G401 (cell line): Measurements from ENCODE around the gene NPLOC4. TPM values are rescaled to one million over a fixed set of nuclear protein-coding genes. Genes with fewer than 3 reads are reported as not detected.
A peak's percentile ranks its signal among the peaks of the same experiment; 100 is the strongest.
"Not testable (repeated sequence)": the region's sequence is repeated elsewhere in the genome, so short reads cannot be mapped to it uniquely, and the experiment has no call there.

Experiments used
- DNase-seq: peaks from one replicate; pipeline ENCODE4 v3.0.0-alpha.2; 2015; ENCODE audit warnings: low spot score
- in situ Hi-C: cut with HindIII; loops from 2 replicates; pipeline ENCODE4 v1.10.0; 2016; ENCODE audit warnings: low sequenced_read_pairs, mixed read lengths
- total RNA-seq: library from RNA; depleted of rRNA; stranded (reverse); fragments of >200 nt; shearing (Covaris generic); gene quantifications from 2 replicates; pipeline ENCODE4 v1.2.3, GENCODE V29; 2014; rRNA removed

NPLOC4 gene
- 110 and 120 TPM in 2 replicates for total RNA-seq

DNA sequence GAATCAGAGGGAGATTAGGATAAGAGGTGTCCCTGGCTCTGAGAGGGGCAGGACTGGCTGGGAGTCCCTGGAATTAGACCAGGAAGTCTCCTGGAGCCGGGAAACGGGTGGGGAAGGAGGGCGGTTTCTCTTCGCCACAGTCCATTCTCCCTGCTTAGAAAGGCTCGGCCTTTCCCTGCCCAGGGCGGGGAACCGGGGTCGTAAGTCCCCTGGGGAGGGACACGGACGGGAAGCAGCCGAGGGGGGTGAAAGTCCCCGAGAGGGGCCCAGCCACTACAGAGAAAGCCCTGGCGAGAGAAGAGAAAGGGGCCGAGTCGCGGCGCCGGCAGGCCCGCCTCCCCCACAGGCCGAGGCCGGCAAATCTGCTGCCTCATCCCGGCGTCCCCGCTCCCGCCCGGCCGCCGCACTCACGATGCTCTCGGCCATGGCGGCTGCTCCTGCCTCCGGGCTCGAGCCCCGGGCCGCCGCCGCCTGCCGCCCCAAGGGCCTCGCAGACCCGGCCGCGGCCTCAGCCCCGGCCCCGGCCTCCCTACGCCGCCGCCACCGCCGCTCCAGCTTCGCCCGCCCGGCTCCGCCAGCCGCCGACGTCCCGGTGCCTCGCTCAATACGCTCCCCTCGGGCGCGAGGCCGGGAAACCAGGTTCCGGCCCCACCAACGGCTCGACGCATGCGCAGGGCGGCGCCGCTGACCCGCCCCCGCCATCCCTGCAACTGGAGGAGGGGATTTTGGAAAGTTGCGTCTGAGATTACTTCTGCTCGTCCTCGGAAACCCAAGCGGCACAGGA lies at the start of gene NPLOC4, which contains the start of gene TSPAN10:
TSS of gene NPLOC4 (minus strand) at position 608 of the 784 bp plus-strand sequence. CDS start at position 426, 182 bp downstream.
TSS of gene TSPAN10 (plus strand) at position 692 of the 784 bp plus-strand sequence. CDS start 5,217 bp downstream, outside the sequence.
- in situ Hi-C loops = no loop called here
- DNase-seq = peak; percentile 74

DNA sequence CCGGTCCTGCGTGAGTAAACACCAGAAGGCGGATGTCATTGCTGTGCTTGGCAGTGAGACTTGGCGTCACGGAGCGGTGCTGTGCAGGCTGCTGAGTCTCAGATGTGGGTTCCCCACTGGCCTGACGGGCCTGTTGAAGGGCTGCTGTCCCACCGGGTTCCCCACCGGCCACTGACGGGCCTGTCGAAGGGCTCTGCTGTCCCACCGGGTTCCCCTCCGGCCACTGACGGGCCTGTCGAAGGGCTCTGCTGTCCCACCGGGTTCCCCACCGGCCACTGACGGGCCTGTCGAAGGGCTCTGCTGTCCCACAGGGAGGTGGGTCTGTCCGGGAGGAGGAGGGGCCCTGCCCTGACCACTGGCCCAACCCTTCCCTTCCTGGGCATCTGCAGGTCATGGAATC lies 49.7 kb upstream of the NPLOC4 start:
- DNase-seq = no peak
- in situ Hi-C loops = no loop called here

DNA sequence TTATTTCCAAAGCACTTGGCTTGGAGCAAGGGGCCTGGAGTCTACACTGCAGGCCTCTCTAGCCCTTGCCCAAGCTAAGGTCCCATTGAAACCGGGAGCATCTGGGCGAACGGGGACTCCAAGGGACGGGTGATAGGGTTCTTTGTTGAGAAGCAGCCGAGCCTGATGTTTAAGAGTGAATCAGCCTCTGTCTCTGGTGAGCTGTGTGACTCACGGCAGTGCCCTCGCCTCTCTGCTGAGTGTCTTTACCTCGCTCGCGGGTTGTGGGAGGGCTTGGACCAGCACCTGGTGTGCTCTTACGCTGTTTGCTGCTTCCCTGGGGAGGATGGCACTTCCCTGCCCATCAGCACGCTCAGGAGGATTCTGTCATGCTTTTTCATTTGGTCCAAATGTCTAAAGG lies 48.2 kb upstream of the NPLOC4 start:
- DNase-seq = no peak
- in situ Hi-C loops = no loop called here

DNA sequence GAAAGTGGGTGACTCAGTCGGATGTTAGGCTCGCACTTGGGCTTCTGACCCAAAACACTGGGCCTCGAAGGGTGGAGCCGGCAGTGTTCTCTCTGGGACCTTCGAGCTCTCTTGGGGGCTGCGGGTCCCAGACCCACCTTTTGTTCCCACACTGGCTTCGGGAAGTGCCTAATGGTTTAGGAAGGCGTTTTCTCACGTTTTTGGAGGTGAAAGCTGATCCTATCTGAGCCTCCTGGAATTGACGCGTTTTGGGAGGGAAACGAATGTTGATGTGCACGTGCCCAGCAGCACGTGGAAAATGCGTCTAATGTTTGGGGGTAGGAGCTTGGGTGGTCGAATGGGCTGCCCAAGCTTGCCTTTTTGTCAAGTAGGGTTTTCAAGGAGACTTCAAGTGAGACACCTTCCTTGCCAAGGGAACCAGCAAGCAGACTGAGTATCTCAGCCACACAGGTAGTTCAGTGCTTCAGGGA lies 47.6 kb upstream of the NPLOC4 start:
- DNase-seq = no peak
- in situ Hi-C loops = no loop called here

DNA sequence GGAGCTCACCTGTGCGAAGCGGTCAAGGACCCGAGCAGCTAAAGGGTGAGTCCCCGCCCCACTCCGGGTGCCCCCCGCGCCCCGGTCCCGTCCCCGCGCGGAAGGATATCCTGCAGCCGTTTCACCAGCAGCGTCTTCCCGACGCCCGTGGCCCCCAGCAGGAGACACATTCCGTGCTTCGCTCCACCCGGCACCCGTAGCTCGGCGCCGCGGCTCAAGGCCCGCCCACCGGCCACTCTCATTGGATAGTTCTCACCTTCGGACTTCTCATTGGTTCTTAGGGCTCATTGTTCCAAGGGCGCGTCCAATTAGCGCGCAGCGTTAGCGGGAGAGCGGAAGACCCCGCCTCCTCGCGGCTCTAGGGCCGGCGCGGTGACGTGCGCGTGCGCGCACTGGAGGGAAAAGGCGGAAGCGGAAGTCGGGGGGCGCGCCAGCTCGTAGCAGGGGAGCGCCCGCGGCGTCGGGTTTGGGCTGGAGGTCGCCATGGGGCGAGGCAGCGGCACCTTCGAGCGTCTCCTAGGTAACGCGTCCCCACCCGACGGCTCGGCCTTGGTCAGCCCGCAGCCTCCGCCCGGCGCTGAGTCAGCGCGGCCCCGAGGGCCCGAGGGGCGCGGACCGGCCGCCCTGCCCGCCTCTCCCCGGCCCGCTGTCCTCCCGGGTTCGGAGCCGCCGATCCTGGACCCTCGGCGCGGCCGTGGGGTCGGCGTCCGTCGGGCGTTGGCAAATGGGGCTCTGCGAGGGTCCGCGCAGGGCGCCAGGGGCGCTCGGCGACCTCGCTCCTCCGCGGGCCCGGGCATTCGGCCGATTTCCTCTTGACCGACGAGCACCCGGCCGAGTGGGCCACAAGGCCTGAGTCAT lies 46.9 kb upstream of the NPLOC4 start, which contains the start of the genes ARL16 and HGS:
TSS of gene ARL16 (minus strand) at position 214 of the 858 bp plus-strand sequence. CDS start at position 170, 44 bp downstream.
TSS of gene HGS (plus strand) at position 428 of the 858 bp plus-strand sequence. CDS start at position 484, 56 bp downstream.
- in situ Hi-C loops = no loop called here
- DNase-seq = peak; percentile 98

DNA sequence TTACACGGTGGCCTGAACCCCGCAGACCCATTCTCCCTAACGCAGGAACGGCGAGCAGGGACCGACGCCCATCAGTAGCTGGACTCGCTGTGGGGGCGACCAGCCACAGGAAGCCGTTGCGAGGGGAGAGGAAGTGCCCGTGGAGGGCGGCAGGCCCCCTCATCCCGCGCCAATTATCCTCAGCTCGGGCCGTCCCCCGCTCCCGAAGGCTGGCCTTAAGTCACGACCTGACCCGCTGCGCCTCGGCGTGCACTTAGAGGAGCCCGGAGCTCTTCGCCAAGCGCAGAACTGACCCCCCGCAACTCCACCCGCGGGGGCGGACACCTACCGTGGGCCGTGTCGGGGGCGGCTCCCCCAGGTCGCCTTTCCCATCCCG lies 46.3 kb upstream of the NPLOC4 start:
- no peak for DNase-seq
- in situ Hi-C loops = no loop called here

DNA sequence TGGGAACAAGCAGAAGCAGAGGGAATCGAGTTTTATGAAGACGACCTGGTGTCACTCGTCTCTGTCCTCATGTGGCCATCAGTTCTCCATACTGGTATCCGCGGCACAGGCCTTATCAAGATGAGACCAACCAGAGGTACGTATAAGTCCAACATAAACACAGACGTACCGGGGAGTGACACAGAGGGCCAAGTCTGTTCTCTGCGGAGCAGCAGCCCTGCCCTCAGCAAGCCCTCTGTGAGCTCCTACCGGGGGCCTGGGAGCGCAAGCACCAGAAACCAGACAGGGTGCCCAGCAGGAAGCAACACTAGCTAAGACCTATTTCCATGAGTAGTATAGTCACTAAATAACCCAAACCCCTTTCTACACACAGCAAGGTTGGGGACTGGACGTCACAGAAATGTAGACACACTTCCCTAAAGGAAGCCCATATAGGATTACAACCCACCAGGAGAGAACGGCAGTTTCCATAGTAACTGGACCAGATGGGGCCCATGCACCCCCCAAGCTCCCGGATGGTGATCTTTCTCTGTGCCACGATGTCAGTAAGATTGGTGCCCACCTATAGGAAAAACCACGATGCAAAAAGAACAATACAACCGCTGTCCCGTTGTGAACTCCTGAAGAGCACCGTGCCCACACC lies 45.8 kb upstream of the NPLOC4 start:
- in situ Hi-C loops = no loop called here
- no peak for DNase-seq

DNA sequence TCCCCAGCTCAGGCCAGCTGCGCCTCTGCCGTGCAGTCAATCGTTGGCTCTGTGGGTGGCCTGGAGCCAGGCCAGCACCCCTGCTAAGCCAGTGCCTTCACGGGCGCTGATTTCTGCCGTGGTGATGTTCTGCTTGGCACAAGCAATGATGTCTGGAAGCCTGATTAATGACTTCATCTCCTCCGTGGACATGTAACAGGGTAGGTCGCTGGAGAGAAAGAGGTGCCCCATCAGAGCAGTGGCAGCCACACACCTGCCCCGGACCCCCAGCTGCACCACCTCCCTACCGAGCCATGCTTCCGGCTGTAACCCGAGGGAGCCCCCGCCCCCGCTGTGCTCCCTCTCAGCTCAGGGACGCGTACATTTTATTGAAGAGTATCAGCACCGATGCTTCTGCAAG lies 44.8 kb upstream of the NPLOC4 start:
- in situ Hi-C loops = no loop called here
- no peak for DNase-seq

DNA sequence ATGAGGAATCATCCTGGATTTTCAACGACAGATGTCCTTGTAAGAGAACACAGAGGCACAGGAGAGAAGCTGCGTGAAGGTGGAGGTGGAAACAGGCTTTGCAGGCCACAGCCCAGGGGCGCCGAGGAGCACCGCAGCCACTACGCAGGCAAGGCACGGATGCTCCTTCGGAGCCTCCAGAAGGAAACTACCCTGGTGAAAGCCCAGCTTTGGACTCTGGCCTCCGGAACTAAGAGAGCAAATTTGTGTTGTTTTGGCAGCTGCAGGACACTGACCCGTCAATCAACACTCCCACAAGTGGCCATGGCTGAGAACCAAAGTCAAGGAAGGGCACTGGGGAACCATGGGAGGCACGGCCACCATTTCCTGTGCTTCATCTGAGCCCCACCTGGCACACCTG lies 43.2 kb upstream of the NPLOC4 start:
- no peak for DNase-seq
- in situ Hi-C loops = no loop called here

DNA sequence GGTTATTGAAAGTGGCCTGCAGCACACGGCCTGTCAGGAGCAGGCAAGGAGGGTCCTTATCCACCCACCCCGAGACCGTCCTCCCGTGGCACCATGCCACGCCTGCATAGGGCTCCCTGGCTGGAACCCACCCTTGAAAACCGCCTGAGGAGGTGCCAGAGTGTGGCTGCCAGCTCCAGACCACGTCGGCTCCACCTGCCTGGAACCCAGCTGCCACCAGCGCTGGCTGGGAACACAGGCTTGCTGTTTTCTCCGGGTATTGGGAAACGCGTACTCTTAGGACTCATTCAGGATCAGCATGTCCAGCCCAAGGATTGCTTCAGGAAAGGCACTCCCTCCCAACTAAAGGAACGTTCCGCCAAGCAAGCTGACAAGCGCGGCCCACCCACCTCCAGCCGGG lies 40.0 kb upstream of the NPLOC4 start:
- peak; percentile 36 for DNase-seq

DNA sequence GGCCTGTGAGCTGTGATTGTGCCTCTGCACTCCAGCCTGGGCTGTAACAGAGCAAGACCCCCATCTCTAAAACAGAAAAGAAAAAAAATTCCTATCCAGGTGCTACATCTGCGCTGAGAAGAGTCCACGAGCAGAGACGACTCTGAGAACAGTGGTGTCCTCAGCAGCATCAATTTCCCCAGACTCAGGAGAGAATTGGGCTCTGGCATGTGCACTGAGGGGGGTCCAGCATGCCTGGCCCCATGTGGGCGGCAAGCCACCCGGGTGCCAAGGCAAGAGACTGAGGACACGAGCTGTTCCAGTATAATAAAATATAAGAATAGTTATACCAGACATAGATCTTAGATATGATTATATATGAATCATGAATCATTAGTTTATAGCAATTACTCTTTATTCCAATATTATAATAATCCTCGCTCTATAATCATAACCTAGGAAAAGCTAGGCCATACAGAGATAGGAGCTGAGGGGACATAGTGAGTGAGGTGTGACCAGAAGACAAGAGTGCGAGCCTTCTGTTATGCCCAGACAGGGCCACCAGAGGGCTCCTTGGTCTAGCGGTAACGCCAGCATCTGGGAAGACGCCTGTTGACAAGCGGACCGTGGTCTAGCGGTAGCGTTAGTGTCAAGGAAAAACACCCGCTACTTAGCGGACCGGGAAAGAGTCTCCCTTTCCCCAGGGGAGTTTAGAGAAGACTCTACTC lies 38.8 kb upstream of the NPLOC4 start:
- peak; percentile 72 for DNase-seq
- in situ Hi-C loops = not testable (repeated sequence)

More for the DNA sequence above, 40.0 kb upstream of the NPLOC4 start:
- in situ Hi-C loops = no loop called here

DNA sequence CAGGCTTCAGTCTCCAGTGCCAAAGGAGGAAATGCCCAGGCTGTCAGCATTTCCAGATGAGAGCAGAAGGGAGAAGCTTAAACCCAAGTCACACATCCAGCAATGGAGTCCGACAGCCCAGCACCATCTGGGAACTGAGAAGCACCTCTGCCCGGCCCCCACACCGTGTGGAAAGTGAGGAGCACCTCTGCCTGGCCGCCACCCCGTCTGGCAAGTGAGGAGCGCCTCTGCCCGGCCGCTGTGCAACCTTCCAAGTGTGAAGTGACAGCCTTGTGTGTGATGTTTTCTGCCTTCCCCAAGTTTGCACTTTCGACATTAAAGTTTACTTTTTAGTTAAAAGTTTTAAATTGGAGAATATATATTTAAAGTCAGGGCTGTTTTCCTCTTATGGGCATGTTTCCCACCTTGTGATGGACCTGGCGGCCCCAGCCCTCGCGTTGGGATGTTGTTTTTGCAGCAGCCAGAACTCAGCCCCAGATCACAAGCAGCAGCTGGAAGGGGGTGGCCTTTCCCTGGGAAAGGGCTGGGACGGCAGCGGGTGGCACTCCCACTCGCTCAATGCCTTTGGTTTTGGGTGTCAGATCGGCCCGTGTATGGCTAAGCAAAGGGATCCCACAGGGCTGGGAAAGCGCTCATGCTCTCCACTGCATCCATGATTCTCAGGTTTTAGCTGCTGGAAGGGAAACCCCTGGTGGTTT lies 36.8 kb upstream of the NPLOC4 start:
- DNase-seq = no peak
- in situ Hi-C loops = no loop called here

DNA sequence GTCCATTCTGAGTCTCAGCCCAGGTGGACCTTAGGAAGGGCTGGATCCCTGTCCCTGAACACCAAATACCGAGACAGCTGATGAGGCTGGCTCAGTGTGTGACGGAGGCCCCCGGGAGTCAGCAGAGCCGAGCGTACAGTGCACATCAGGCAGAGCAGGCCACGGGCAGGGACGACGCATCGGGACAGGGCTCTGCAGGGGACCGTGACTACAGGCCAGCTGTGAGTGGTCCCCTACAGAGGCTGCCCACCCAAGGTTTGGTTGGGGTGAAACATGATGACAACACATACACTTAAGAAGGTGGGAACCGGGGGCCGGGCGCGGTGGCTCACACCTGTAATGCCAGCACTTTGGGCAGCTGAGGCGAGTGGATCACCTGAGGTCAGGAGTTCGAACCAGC lies 36.0 kb upstream of the NPLOC4 start:
- no peak for DNase-seq
- in situ Hi-C loops = no loop called here

DNA sequence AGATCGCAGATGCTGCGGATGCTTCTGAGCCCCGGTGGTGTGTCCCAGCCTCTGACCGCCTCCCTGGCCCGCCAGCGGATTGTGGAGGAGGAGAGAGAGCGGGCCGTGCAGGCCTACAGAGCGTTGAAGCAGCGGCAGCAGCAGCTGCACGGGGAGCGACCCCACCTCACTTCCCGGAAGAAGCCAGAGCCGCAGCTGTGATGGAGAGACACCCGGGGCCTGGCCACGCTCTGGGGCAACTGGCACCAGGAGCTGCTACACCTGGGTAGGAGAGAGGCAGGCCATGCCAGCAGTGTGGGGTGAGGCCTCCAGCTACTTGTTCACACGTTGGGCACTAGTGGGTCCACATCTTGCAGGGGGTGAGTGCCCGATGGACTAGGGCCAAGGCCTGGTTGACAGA lies 35.6 kb upstream of the NPLOC4 start:
- in situ Hi-C loops = no loop called here
- no peak for DNase-seq

DNA sequence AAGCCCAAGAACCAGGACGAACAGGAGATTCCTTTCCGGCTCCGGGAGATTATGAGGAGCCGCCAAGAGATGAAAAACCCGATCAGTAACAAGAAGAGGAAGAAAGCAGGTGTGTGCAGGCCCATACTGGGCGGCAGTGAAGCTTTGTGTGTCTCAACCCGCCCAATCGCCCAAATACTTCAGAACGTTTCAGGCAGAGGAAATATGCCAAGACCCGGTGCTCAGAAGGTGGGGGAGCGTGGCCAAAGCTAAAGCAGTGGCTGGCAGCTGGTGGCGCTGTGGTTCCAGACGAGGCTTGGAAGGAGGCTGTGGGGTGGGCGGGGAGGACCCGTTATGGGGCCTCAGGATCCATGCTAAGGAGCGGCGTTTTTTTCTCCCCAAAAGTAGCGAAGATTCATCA lies 30.8 kb upstream of the NPLOC4 start:
- in situ Hi-C loops = no loop called here
- no peak for DNase-seq

DNA sequence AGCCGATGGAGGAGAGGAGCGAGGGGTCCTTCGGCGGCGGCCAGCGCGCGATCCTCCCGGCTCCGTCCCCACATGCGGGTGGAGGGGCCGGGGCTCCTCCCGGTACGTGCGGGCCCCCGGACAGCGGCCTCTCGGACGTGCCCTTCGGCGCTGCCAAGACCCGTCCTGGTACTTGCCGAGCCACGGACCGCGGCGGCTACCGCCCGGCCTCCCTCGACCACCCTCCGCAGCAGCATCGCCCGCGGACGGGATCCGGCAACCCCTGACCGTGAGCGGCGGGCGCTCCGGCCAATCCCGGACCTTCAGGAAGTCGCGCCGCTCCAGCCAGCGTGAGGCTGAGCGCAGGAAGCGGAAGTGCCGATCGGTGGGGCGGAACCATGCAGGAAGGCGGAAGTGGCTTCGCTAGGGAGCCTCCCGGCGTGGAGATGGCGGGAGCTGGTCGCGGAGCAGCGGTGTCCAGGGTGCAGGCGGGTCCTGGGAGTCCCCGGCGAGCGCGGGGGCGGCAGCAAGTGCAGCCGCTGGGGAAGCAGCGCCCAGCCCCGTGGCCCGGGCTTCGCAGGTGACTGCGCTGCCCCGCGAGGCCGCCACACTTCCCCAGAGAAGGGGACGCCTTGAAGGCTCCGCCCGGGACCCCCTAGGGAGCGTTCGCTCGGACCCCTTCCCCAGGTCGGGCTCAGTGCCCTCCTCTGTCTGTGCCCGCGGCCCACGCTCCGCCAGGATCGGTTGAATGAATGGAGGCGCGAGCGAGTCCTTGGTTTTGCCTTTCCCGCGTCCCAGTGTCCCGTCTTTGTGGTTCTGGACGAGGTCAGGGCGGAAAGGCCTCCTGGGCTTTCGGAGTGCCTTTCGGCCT lies 29.7 kb upstream of the NPLOC4 start, which contains the start of the genes CCDC137 and OXLD1:
TSS of gene CCDC137 (plus strand) at position 396 of the 850 bp plus-strand sequence. CDS start at position 426, 30 bp downstream.
TSS of gene OXLD1 (minus strand) at position 264 of the 850 bp plus-strand sequence. CDS start at position 236, 28 bp downstream.
- DNase-seq = peak; percentile 95
- in situ Hi-C loops = no loop called here

DNA sequence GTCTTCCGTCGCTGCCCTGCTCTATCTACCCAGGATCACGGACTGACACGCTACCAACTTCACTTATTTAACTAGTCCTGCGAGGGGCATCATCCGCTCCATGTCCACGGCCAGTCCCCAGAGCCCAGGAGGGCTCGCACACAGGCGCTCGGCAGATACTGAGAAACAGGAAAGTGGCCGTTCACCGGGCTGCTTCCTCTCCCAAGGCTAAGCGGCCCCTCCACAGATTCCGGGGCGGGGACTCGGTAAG lies 29.1 kb upstream of the NPLOC4 start:
- no peak for DNase-seq
- in situ Hi-C loops = no loop called here
